ENCODE data around the gene C2orf72. TPM values are rescaled to one million over a fixed set of nuclear protein-coding genes. Genes with fewer than 3 reads are reported as not detected.

Gene C2orf72
- total RNA-seq, 1 donor from 2014 or later = 0.97 TPM

DNA sequence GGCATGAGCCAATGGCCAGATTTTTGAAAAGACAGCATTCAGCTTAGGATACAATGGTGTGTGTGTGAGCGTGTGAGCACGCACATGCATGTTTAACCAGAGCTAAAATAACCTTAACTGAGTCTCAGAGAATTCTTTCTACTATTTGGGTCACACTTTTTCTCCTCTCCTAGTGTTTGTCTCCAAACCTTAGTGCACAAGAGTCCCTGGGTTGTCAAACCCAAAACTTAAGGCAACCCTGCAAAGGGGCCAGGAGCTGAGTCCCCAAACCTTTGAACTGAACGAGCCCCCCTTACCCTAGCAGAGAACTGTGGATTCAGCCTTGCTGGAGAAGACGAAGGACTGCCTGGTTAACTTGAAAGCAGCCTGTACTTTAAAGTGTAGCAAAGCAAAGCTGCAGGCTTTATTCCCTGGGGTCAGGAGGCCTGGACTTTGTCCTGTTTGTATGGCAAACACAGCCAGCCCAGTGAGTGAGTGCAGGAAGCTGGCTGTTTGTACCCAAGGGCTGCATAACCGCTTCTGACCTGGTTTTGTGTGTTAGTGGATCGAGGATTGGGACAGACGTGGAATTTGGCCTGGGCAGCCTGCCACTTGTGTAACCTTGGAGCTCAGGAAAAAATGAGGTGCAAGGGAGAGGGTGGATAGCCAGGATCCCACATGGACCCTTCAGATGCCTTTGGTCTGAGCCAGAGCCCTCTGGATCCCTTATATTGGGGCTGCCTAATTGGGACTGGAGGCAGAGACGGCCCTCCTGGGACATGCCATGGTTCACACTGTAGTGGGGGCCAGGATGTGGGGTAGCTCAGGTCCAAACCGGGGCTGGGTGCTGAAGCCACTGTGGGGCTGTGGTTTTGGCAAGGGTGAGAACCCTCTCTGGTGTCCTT lies 12.9 kb downstream of the C2orf72 start:
- H3K36me3 ChIP-seq = no peaks in the 10 kb centered on the region
- intact Hi-C loops (cut with DNase I) = no loop called here
- no peak overlapping the region for H3K27ac ChIP-seq
- TF ChIP-seq, protein P1, sequence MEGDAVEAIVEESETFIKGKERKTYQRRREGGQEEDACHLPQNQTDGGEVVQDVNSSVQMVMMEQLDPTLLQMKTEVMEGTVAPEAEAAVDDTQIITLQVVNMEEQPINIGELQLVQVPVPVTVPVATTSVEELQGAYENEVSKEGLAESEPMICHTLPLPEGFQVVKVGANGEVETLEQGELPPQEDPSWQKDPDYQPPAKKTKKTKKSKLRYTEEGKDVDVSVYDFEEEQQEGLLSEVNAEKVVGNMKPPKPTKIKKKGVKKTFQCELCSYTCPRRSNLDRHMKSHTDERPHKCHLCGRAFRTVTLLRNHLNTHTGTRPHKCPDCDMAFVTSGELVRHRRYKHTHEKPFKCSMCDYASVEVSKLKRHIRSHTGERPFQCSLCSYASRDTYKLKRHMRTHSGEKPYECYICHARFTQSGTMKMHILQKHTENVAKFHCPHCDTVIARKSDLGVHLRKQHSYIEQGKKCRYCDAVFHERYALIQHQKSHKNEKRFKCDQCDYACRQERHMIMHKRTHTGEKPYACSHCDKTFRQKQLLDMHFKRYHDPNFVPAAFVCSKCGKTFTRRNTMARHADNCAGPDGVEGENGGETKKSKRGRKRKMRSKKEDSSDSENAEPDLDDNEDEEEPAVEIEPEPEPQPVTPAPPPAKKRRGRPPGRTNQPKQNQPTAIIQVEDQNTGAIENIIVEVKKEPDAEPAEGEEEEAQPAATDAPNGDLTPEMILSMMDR (IDR thresholded peaks at IDR 0.05) = no peak
- H3K4me1 ChIP-seq = peaks cover 14% of the 10 kb centered on the region
- H3K4me3 ChIP-seq = no peak overlapping the region
- H3K9me3 ChIP-seq = no peaks in the 10 kb centered on the region
- DNase-seq = no peak
- peaks cover 6% of the 10 kb centered on the region for H3K27me3 ChIP-seq (ENCODE audit: low read depth)
- no peak for ATAC-seq

DNA sequence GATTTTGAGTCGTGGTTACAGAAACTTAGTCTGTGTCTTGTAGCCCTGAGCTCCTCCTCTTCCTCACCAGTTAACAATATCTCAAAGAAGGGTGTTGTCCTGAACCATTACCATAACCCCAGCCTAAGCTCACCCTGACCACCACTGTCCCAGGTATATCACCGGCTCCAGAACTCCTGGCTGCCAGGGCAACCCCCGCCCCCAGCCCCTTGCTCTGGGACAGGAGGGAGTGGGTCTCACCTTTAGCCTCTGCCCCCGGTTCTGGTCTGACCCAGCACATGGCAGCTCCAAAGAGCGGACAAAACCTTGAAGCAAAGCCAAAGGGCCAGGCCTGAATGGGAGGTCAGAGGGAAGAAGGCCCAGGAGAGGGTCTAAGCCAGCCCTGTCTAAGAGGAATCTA lies 13.8 kb downstream of the C2orf72 start:
- Histone ChIP-seq H3K4me1 (peaks cover 14% of the 10 kb centered on the region), H3K27me3 (ENCODE audit: low read depth) (peaks cover 6% of the 10 kb centered on the region), H3K4me3 (no peak overlapping the region), H3K36me3 (no peaks in the 10 kb centered on the region), H3K9me3 (no peaks in the 10 kb centered on the region), H3K27ac (no peak overlapping the region)
- intact Hi-C loops (cut with DNase I) = no loop called here
- DNase-seq (no peak), ATAC-seq (no peak)
- TF ChIP-seq, protein P1 (IDR thresholded peaks at IDR 0.05) = no peak

DNA sequence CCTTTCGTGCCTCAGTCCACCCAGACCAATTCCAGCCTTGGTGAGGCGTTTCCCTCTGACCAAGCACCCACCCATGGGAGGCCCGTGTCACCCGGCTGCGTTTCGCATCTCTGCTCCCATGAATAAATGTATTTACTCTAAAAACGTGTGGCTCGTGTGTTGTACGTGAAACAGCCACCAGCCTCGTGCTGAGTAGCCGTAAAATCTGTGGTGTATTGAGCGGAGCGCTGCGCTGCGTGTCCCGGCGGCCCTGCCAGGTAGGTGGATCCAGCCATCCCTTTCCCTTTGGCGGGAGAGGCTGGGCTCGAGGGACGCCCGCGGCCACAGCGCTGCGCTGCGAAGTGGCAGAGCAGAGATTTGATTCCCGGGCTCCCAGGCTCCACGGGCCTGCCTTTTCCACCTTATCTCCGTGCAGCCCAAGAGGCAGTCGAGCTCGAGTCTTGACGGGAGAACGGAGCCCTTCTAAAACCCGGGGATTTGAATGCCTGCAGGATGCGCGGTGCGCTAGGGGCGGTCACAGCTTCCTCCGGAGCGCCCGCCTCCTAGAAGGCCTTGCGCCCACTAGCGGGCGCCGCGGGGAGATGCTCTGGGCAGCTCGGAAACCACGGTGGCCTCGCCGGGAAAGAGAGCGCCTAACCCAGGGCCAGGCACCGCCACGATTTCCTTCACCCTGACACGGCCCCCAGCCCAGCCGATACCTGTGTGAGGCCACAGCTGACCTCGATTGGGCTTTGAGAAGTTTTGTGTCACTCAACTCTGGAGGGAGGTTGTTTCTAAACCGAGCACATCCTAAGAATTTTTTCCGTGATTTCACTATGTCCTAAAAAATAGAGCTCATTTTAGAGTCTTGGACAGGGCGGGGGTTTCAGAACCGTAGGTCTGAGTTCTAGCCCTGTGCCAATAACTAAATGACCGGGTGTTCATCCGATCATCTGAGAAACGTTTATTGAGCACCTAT lies 15.4 kb downstream of the C2orf72 start:
- ATAC-seq (peak; percentile 86 to 87), DNase-seq (peak; percentile 91)
- H3K9me3 ChIP-seq = no peaks in the 10 kb centered on the region
- TF ChIP-seq, protein P1 (IDR thresholded peaks at IDR 0.05) = peak; percentile 97
- intact Hi-C loops (cut with DNase I) = no loop called here
- peaks cover 19% of the 10 kb centered on the region for H3K4me1 ChIP-seq
- H3K27me3 ChIP-seq (ENCODE audit: low read depth) = no peaks in the 10 kb centered on the region
- H3K4me3 ChIP-seq = peak overlapping the region; percentile 74
- H3K27ac ChIP-seq = peak overlapping the region; percentile 42
- no peaks in the 10 kb centered on the region for H3K36me3 ChIP-seq

DNA sequence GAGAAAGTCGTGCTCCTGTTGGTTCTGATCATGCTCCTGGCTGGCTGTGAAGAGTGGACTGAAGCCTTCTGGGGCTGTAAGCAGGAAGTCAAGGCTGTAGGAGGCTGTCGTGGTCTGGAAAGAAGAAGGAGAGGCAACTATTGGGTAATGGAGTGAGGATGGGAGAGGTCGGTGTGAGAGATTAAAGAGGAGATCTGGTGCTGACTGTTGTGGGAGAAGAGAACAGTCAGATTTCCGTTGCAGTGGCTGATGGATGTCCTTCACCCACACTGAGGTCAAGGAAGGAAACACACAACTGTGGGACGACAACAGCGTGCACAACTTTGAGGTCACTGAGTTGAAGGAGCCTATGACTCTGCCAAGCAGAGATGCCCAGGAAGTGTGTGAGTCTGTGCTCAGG lies 16.5 kb downstream of the C2orf72 start:
- intact Hi-C loops (cut with DNase I) = no loop called here
- TF ChIP-seq, protein P1 (IDR thresholded peaks at IDR 0.05) = no peak
- H3K27ac ChIP-seq = no peak overlapping the region
- H3K27me3 ChIP-seq (ENCODE audit: low read depth) = no peaks in the 10 kb centered on the region
- H3K9me3 ChIP-seq = no peaks in the 10 kb centered on the region
- ATAC-seq = no peak
- H3K36me3 ChIP-seq = no peaks in the 10 kb centered on the region
- peaks cover 30% of the 10 kb centered on the region for H3K4me1 ChIP-seq
- H3K4me3 ChIP-seq = no peak overlapping the region
- DNase-seq = no peak

All from lower lobe of right lung (tissue), 2 donors.